Caco-2 (cell line): Measurements from ENCODE around the gene OSTM1. TPM values are rescaled to one million over a fixed set of nuclear protein-coding genes. Genes with fewer than 3 reads are reported as not detected.

Source experiments
- BruUV-seq: library from RNA; stranded (reverse); fragments of 400-500 nt; replicated peaks from 2 replicates; lab custom pipeline; 2021; lab: Mats Ljungman, UMichigan
- CTCF ChIA-PET: fragments of 300-600 bp; sonication (Branson Sonifier 250); formaldehyde crosslinking; loops from one replicate; lab custom pipeline; 2022; ENCODE audit warnings: antibody characterized with exemption; lab: Charles Lee
- POLR2A ChIA-PET: fragments of 300-600 bp; sonication (Branson Sonifier 250); formaldehyde crosslinking; loops from one replicate; lab custom pipeline; 2022; ENCODE audit warnings: antibody characterized with exemption; lab: Charles Lee
- DNase-seq, 2 experiments: peaks; one replicate each; pipeline versions ENCODE4 v3.0.0 to v3.0.0-alpha.2; 2020 to 2022
- H3K27me3 ChIP-seq: replicated peaks from 2 replicates; pipeline ENCODE4 v1.6.0; 2011; ENCODE audit warnings: low read length; ENCODE audit not compliant: control insufficient read depth, insufficient read depth
- H3K36me3 ChIP-seq: 2 replicates; pipeline ENCODE4 v1.5.1; 2011; ENCODE audit warnings: low read length; ENCODE audit not compliant: control insufficient read depth, insufficient read depth
- H3K4me1 ChIP-seq: fragments of 250-450 bp; sonication (Bioruptor Pico); 2 replicates; pipeline ENCODE4 v1.5.1; 2020; ENCODE audit warnings: mild to moderate bottlenecking
- H3K4me3 ChIP-seq: 2 replicates; pipeline ENCODE4 v1.5.1; 2011; ENCODE audit warnings: low read depth, mild to moderate bottlenecking, control low read depth, low read length
- H3K9me3 ChIP-seq: fragments of 250-450 bp; sonication (Bioruptor Pico); 2 replicates; pipeline ENCODE4 v1.5.1; 2020; ENCODE audit warnings: mild to moderate bottlenecking, moderate library complexity
- H3K27ac Mint-ChIP-seq: one replicate; pipeline ENCODE4 v1.8.0; 2022; ENCODE audit warnings: mixed read lengths; ENCODE audit not compliant: unreplicated experiment
- H3K27me3 Mint-ChIP-seq: one replicate; pipeline ENCODE4 v1.8.0; 2022; ENCODE audit warnings: mixed read lengths; ENCODE audit not compliant: insufficient read depth, unreplicated experiment
- H3K36me3 Mint-ChIP-seq: one replicate; pipeline ENCODE4 v1.8.0; 2022; ENCODE audit warnings: mild to moderate bottlenecking, mixed read lengths; ENCODE audit not compliant: insufficient read depth, unreplicated experiment
- H3K4me1 Mint-ChIP-seq: one replicate; pipeline ENCODE4 v1.8.0; 2022; ENCODE audit warnings: low read depth, mixed read lengths; ENCODE audit not compliant: unreplicated experiment
- H3K4me3 Mint-ChIP-seq: one replicate; pipeline ENCODE4 v1.8.0; 2022; ENCODE audit warnings: mild to moderate bottlenecking, moderate library complexity, mixed read lengths; ENCODE audit not compliant: unreplicated experiment
- H3K9me3 Mint-ChIP-seq: one replicate; pipeline ENCODE4 v1.8.0; 2022; ENCODE audit warnings: mixed read lengths; ENCODE audit not compliant: unreplicated experiment
- CTCF ChIP-seq, 2 experiments: fragments of 200-600 bp in 1 of 2; IDR thresholded peaks; 1 replicate in 1 of 2; 2 replicates in 1 of 2; pipeline versions ENCODE4 v1.5.1 to v1.8.0; 2011 to 2022; ENCODE audit warnings: antibody characterized with exemption in 1 of 2, control low read depth in 1 of 2, inconsistent platforms in 1 of 2, low read depth in 1 of 2, low read length in 1 of 2, mild to moderate bottlenecking in 1 of 2, moderate library complexity in 1 of 2; ENCODE audit not compliant: insufficient read depth in 1 of 2, severe bottlenecking in 1 of 2, unreplicated experiment in 1 of 2
- intact Hi-C: fragments of 100-400 bp; cut with micrococcal nuclease; formaldehyde crosslinking; loops from one replicate; pipeline ENCODE4 v1.10.0; 2022; ENCODE audit not compliant: unreplicated experiment
- total RNA-seq: library from RNA; stranded (reverse); gene quantifications from 2 replicates; pipeline ENCODE4 v1.2.3, GENCODE V29; 2022

OSTM1 gene
- total RNA-seq, 1 experiment from 2014 or later = 20.1 TPM

GRCh38 chr6:108106694-108107093, 32.2 kb upstream of the OSTM1 start:
- H3K9me3 ChIP-seq = no peaks in the 10 kb centered on the region
- Mint-ChIP-seq H3K9me3 (no peaks in the 10 kb centered on the region), H3K27me3 (no peaks in the 10 kb centered on the region), H3K36me3 (no peaks in the 10 kb centered on the region), H3K27ac (no peak overlapping the region), H3K4me1 (peaks cover 9% of the 10 kb centered on the region), H3K4me3 (no peak overlapping the region)
- H3K4me1 ChIP-seq = no peaks in the 10 kb centered on the region
- TF ChIP-seq CTCF (IDR thresholded peaks at IDR 0.05; ENCODE audit: insufficient read depth in 1 of 2, low read depth in 1 of 2, low read length in 1 of 2, severe bottlenecking in 1 of 2, unreplicated experiment in 1 of 2) = no peak
- ChIA-PET CTCF (no interaction called here), POLR2A (no interaction called here)
- no peak overlapping the region for H3K4me3 ChIP-seq
- no peaks in the 10 kb centered on the region for H3K36me3 ChIP-seq
- no peak for DNase-seq
- no peaks in the 10 kb centered on the region for H3K27me3 ChIP-seq
- BruUV-seq = no TSS peak
- intact Hi-C loops = no loop called here

- no peak for TF ChIP-seq CTCF (IDR thresholded peaks at IDR 0.05; ENCODE audit: insufficient read depth in 1 of 2, low read depth in 1 of 2, low read length in 1 of 2, severe bottlenecking in 1 of 2, unreplicated experiment in 1 of 2)
- no TSS peak for BruUV-seq
- H3K27ac Mint-ChIP-seq = no peak overlapping the region
- no peaks in the 10 kb centered on the region for H3K36me3 ChIP-seq
- H3K27me3 Mint-ChIP-seq = no peaks in the 10 kb centered on the region
- ChIA-PET CTCF (no interaction called here), POLR2A (no interaction called here)
- no peak overlapping the region for H3K4me3 ChIP-seq
- intact Hi-C loops = no loop called here
- H3K4me1 ChIP-seq = no peaks in the 10 kb centered on the region
- H3K9me3 ChIP-seq = no peaks in the 10 kb centered on the region
- H3K9me3 Mint-ChIP-seq = no peaks in the 10 kb centered on the region
- peaks cover 9% of the 10 kb centered on the region for H3K4me1 Mint-ChIP-seq
- H3K4me3 Mint-ChIP-seq = no peak overlapping the region
- no peak for DNase-seq
- H3K36me3 Mint-ChIP-seq = no peaks in the 10 kb centered on the region
- H3K27me3 ChIP-seq = no peaks in the 10 kb centered on the region
Observed at GRCh38 chr6:108106261-108106660, 31.7 kb upstream of the OSTM1 start.

GRCh38 chr6:108105571-108105970, 31.0 kb upstream of the OSTM1 start:
- ChIA-PET POLR2A (no interaction called here), CTCF (no interaction called here)
- H3K4me1 Mint-ChIP-seq = peaks cover 9% of the 10 kb centered on the region
- no peaks in the 10 kb centered on the region for H3K36me3 ChIP-seq
- no peak for DNase-seq
- no peaks in the 10 kb centered on the region for H3K36me3 Mint-ChIP-seq
- no peak overlapping the region for H3K27ac Mint-ChIP-seq
- no peak for TF ChIP-seq CTCF (IDR thresholded peaks at IDR 0.05; ENCODE audit: insufficient read depth in 1 of 2, low read depth in 1 of 2, low read length in 1 of 2, severe bottlenecking in 1 of 2, unreplicated experiment in 1 of 2)
- H3K4me3 ChIP-seq = no peak overlapping the region
- no peak overlapping the region for H3K4me3 Mint-ChIP-seq
- no peaks in the 10 kb centered on the region for H3K27me3 Mint-ChIP-seq
- intact Hi-C loops = no loop called here
- no peaks in the 10 kb centered on the region for H3K4me1 ChIP-seq
- H3K9me3 ChIP-seq = no peaks in the 10 kb centered on the region
- no peaks in the 10 kb centered on the region for H3K27me3 ChIP-seq
- BruUV-seq = no TSS peak
- no peaks in the 10 kb centered on the region for H3K9me3 Mint-ChIP-seq
